Activated naive CD4-positive, alpha-beta T cell treated with Interleukin-2 at 50 U/mL for 16 hours (primary cell): ENCODE results near the gene CNTNAP2.
"Not testable (repeated sequence)": the region's sequence is repeated elsewhere in the genome, so short reads cannot be mapped to it uniquely, and the experiment has no call there.

ENCODE experiments used
- DNase-seq: peaks from one replicate; pipeline ENCODE4 v3.0.0-alpha.2; 2020

The CNTNAP2 gene

DNA sequence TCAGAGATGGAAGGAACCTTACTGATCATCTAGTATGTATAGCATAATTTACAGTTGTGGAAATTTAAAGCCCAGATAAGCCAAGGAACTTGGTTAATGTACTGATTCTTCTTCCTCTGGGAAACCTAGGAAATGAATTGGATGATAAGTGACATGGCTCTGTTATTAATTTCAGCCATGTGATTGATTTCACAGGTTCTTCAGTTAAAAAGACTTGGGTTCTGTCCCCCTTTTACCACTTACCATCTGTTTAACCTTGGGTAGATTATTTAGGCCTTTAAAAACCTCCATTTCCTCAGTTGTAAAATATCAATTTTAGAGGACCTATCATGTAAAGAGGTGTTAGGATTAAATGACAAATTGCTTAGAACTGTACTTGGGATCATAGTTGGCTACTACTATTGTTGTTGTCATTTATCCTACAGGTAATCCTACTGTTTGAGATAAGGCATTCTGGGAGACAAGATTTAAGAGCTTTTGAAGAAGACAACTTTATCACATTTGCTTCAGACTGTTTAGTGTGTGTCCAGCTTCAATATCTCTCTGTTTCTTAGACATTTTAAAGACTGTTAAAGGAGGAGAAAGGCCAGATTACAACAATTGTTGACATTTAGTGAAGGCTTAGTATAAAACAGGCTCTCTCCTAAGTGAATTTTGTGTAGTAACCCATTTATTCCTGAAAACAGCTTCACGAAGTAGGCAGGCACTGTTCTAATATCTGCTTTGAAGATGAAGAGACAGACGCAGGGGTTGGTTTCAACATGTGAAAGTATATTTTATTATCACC lies 1476.9 kb downstream of the CNTNAP2 start:
- DNase-seq, result no peak

DNA sequence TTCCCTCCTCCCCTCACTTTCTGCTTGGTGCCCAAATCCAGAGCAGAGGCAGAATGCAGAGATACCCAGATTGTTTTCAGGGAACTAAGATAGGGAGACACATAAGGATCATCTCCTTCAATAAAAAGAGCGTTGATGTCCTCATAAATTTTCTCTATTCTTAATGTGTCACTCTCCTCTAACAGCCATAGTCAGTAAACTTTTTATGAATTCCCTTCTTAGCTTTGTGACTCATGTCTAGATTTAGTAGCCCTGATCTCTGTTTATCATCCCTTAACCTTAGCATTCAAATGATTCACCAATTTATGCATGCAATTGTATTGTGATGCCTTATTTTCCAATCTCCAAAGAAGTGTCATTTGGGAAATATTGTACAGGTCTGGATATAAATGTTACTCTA lies 1478.4 kb downstream of the CNTNAP2 start:
- no peak for DNase-seq

DNA sequence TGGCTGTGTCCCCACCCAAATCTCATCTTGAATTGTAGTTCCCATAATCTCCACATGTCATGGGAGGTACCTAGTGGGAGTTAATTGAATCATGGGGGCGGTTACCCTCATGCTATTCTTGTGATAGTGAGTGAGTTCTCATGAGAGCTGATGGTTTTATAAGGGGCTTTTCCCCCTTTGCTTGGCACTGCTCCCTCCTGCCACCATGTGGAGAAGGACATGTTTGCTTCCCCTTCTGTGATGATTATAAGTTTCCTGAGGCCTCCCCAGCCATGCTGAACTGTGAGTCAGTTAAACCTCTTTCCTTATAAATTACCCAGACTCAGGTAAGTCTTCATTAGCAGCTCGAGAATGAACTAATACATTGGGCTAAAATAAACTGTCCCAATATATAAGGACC lies 1482.1 kb downstream of the CNTNAP2 start:
- DNase-seq, result not testable (repeated sequence)

DNA sequence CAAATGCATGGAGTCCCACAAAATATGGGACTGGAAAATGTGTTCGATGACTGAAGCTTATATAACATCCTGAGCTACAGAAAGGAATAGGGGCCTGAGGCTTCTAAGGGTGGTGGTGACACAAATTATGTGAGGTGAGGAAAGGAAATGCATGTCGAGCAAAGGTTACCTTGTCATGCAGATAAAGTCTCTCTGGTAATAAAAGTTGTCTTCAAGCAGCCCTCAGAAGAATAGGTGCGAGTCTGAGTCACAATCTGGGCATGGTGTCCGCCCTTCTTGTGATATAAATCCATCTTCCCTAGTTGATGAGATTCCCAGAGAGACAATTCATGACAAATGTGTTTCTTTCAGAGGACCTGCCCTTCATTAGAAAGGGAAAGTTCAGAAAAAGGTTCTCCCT lies 1488.7 kb downstream of the CNTNAP2 start:
- no peak for DNase-seq

DNA sequence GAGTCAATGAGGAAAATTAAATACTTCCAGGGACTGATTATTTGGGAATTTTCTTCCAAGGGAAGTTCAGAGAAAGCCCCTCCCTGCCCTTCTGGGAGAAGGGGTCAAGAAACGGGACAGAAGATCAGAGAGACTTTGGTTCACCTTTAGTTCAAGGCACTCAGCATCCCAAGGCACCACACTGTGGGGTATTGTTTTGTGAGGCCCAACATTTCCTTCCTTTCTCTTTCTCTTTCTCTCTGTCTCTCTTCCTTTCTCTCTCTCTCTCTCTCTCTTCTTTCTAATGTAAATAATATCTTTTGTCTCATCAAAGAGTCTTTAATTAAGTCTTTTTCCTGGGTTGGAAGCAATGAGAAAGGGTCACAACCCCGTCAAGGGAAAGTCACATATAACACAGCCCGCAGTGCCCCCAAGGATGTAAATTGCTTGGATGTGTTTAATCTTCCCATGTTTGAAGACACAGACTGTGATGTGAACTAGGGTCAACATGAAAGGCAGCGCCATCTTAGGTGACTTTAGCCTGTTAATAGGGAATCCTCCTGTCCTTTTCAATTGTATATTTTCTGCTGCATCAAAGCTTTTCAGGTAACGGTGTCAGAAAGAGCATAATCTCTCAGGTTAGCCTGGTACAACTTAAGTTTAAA lies 1490.7 kb downstream of the CNTNAP2 start:
- no peak for DNase-seq

DNA sequence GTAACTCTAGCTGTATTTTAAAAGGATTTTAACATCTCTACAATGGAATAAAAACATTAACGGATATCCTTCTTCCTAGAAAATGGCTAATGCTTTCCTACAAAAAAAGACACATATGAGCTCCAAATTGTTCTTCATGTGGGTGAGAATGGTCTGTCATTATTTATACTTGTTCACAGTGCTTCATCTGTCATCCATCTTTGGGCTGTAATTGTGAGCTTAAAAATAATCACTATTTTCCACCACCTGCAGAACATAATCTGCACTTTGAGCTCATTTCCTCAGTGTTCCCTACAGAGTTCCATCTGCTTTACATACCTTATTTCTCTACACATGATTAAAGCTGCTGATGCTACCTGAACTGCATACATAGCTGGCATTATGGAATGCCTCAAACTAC lies 1494.8 kb downstream of the CNTNAP2 start:
- no peak for DNase-seq

DNA sequence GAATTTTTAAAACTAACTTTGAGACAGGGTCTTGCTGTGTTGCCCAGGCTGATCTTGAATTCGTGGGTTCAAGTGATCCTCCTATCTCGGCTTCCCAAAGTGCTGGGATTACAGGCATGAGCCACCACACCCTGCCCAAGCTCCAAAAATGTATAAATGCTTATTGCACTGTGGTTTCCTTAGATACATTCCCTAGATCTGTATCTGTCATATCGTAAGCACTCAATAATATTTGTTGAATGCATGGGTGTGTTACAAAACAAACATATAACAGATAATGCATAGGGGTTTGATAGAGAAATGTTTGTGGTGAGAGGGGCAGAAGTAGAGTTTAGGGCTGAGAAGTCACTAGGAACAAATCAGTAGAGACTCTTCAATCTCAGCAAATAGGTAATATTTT lies 1518.7 kb downstream of the CNTNAP2 start:
- DNase-seq, result no peak

DNA sequence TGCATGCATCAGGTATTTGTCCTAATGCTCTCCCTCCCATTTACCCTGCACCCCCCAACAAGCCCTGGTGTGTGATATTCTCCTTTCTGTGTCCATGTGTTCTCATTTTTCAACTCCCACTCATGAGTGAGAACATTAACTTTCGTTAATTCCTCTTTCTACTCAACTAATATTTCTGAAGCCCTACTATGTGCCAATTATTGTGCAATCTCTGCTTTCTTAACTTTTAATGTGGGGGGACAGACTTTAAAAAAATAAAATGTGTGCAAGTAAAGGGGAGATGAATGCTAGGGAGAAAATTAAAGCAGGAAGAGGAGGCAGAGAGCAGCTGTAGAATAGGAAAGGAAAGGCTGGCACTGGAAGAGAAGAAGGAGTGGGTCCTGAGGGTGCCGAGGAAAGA lies 1520.0 kb downstream of the CNTNAP2 start:
- DNase-seq, result no peak

DNA sequence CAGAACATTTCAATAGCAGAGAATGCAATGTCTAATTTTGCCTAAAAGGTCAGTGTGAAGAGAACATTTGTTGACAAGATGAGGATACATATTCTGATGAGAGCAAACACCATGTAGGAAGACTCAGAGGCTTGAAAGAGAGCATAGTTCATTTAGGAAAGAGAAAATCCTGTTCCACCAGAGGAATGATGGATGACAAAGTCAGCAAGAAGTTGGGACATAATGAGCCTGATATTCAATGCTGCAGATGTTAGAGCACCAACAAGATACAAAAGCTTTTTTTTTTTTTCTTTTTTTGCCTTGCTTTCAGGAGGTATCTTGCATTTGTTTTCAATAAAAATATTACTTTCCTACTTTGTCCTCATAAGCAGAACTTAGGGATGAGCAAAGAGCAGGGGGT lies 1522.0 kb downstream of the CNTNAP2 start:
- DNase-seq, result no peak

DNA sequence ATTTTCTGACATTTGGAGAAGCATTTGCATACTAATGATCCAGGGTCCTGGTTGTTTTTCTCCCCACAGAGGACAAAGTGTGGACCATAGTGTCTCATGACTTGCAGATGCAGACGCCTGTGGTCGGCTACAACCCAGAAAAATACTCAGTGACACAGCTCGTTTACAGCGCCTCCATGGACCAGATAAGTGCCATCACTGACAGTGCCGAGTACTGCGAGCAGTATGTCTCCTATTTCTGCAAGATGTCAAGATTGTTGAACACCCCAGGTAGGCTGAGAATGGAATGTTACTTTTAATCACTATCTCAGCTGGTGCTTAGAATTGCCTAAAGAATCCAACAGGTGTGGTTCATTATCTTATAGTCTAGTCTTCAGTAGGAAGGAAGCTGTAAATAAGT lies 1522.4 kb downstream of the CNTNAP2 start:
- no peak for DNase-seq

DNA sequence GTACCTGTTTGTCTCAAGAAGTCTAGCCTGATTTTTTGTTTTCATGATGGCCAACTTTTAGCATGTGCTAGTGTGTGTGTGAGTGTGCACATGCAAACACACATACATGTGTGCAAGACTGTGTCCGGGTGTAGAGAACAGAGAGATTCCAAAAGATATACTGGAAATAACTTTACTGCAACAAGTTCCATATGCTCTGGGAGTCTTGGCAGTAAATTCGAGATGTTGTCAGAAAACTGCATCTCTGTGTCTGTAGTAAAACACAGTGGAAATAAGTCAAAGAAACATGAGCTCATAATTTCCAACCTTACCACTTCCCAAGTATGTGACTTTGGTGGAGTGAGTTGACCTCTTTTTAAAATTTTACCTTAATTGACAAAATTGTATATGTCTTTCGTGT lies 1523.2 kb downstream of the CNTNAP2 start:
- no peak for DNase-seq

DNA sequence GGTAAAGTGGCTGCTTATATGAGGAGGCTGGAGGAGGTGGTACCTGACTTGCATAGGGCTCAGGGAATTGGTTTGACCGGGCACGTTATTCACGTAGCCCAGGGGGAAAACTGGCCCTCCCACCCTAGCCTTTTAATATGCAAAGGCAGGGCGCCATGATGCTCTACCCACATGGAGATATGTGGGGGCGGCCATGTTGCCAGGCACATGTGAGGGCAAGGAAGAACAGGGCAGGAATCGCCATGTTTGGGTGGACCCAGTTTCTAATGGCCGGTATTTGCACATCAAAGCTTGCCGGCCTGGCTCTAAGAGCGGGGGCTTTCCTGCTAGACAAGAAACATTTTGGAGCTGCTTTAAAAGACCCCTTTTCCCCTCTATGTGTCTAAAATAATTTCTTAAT lies 1524.2 kb downstream of the CNTNAP2 start:
- DNase-seq, result no peak

DNA sequence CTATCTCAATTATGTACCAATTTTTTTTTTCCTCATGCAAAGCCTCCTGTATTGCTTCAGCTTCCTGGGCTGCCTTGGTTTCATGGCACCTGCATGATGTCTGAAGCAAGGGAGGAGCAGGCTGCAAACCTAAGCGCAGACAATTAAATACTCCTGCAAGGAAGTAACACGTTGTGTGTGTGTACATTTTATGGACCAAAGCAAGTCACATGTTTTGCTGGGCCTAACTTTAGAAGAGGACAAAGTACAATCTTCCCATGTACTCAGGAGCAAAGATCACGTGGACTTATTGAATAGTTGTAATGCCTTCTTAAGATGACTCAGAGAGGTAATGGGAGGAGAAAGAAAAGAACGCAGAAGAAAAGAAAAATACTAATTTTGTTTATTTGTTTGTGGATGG lies 1530.0 kb downstream of the CNTNAP2 start:
- no peak for DNase-seq

DNA sequence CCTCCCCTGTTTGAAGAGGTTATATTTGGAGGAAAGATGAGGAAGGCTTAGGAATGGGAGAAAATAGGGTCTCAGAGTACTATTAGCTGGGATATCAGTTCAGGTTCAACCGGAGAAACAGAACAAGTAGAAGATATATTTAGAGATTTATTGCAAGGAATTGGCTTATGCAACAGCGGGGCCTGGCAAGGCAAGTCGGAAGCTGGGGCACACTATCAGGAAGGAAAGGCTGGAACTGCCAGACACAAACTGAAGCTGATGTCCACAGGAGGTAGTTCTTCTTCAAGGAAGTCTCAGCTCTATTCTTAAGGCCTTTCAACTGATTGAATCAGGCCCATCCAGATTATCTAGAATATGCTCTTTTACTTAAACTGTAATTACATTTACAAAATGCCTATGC lies 1534.4 kb downstream of the CNTNAP2 start:
- no peak for DNase-seq

DNA sequence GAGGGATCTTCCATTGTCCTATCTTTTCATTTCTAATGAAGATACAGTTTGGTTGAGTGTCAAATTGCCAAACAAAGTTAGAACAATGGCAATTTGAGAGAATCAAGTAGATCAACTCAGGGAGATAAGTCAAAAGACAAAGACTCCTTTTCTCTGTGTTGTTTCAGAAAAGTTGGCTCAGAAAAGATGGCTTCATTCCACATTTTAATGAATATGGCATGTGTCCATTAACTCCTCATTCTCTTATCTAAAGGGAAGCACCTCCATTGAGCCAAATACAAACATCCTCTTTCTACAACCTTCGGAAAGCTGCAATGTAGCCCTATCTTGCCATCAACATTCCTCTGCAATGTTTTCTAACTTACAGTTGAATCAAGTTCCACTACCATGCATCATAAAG lies 1535.0 kb downstream of the CNTNAP2 start:
- no peak for DNase-seq

DNA sequence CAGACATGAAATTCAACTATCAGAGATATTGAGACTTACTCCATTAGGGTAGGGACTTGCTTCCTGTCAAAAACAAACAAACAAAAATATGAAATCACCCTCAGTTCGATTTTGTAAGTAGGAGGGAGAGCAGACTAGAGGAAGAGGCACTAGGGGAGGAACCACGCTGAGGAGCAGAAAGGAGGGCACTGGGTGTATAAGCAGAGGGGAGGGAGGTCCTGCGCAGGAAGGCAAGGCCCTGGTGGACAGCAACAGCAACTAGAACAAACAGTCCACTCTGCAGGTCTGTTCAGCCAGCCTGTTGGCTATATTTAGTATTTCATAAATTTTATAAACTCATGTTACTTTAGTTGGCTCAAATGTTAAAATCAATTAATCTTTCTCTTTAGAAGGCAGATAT lies 1536.9 kb downstream of the CNTNAP2 start:
- no peak for DNase-seq

DNA sequence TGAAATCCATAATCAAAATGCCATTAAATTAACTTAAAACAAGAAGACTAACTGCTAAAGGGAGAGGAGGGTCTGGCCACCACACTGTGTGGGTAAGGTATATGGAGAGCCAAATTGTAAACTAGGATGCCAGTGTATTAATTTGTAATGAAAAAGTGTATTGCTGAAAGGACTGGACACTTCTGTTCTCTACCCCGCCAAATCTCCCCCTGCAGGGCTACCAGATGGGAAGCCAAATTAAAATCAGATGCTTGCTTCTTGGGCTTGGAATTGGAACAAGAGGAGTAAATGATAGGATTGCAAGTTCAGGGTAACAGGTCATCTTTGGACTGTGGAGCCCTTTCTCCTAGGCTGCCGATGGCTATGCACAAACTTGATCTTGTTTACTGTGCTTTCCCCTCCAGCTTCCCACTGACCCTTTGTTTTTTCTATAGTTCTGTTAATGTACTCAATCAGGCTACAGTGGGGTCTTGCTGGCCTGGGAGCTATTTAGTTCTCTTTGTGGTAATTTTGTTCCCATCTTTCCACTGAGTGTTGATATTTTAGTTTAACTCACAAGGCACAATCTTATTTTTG lies 1541.9 kb downstream of the CNTNAP2 start:
- no peak for DNase-seq

DNA sequence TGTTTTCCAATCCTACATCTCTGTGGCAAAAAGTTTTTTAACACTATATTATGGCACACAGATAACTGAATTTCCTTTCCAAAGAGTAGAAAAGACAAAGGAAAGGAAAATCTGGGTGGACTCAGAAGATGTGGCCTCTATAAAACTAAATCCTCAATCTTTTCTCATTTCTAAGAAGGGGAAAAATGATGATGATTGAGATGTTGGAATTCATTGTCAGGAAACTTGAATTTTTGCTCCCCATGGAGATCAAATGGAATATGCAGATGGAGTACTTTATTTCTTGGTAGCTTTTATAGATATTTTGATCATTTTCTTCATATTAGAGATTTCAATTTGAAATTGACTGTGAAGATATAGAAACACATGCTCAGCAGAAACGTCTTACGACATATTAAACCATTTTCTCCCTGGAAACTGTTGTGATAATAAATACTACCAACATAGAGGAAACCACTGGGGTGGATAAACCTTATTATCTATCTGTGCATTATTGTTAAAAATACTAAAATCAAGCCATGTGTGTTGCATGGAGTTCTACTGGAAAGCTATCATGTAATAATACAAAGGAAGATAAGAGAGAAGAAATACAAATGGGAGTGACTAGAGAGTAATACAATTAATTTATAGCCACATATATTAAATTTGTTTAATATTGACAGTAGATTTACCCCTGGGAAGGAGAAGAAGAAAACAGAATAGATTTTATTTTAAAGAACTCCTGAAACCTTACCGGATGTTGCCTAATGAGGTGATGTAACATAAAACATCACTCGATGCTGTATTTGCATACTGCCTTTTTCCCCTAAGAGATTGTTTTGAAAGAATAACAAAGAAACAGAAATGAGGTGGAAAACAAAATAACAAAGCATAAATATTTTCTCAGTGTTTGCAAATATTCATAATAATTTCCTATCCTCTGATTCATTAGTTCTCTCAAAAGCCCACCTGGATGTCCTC lies 1542.7 kb downstream of the CNTNAP2 start:
- no peak for DNase-seq

DNA sequence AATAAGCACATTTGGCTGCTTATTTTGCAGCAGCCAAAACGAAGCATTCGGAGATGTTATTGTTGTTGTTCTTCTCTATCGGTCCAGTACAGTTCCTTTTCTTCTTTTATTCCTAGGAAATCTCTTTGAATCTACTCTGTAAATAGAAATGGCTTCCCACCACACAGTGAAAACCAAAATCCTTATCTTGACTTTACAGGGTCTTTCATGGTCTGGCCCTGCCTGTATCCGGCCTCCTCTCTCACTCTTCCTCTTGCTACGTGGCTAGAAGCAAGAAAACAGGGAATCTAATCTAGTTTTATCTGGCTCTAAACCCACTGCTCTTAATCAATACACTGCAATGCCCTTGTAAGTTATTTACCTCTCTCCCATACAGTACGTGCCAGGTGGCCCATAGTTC lies 1547.9 kb downstream of the CNTNAP2 start:
- DNase-seq, result no peak

DNA sequence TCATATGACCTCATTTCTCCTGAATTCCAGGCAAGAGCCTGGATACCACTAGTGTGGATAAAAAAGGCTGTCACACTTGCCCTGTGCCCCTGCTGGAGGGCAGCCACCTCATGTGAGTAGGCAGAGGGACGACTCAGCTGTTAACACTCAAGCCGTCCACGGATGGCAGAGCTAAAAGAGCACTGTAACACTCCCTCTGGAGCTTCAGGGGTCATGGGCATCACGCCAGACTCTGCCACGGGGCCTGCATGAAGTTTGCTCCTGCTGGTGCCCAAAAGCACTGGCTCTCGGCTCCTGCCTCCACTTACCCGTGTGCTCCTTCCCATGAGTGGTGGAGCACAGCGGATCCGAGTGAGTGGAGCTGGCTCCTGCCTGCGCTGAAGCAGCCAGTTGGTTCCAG lies 1554.2 kb downstream of the CNTNAP2 start:
- DNase-seq, result no peak

DNA sequence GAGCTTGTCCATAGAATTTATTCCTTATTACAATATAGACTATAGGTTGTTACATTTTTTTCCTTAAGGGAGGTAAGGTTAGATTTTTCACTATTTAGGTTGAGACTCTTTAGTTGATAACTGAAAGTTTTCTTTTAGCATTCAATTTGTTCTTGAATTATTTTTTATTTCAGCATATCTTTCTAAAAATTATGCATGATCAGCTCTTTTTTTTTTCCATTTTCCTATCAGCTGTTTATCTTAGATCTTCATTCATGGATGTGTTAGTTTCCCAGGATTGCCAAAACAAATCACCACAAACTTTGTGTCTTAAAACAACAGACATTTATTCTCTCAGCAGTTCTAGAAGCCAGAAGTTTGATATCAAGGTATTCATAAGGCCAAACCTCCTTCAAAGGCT lies 1558.1 kb downstream of the CNTNAP2 start:
- no peak for DNase-seq

DNA sequence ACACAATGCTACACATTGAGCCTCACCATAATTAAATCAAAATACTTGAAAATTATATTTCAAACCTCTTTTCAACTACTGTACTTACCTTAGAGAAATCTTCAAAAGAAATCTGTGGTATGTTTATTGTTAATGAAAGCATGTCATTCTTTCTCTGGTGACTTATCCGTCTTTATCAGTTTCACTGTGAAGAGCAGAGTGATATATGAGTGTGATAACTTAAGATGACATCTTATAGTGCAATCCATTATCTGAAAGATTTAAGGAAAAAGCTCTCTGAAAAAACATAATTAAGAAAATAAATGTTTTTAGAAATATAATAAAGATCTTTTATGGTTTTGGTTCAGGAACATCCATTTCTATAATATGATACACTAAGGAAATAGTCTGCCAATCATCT lies 1562.3 kb downstream of the CNTNAP2 start:
- no peak for DNase-seq

DNA sequence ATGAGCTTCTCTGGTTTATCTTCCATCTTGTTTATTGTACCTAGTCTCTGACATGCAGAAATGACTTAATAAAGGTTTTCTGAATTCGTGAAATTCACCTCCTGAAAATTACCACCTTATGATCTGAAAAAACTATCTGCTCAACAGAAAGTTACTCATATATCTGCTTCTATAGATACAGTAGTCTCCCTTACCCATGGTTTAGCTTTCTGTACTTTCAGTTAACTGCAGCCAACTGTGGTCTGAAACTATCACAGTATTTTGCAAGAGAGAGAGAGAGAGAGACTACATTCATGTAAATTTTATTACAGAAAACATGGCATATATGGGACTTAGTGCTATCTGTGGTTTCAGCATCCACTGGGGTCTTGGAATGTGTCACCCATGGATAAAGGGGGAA lies 1564.9 kb downstream of the CNTNAP2 start:
- no peak for DNase-seq
